Nephron progenitor cell (in vitro differentiated cells): ENCODE data around the gene CEP97.
A peak's percentile ranks its signal among the peaks of the same experiment; 100 is the strongest.

Experiments
- DNase-seq: peaks from one replicate; pipeline ENCODE4 v3.0.0; 2021
- H3K27ac Mint-ChIP-seq: 2 replicates; pipeline ENCODE4 v1.8.0; 2021; ENCODE audit warnings: mild to moderate bottlenecking, moderate library complexity, mixed read lengths
- H3K27me3 Mint-ChIP-seq: 2 replicates; pipeline ENCODE4 v1.8.0; 2021; ENCODE audit warnings: mild to moderate bottlenecking, low read depth, mixed read lengths; ENCODE audit not compliant: poor library complexity
- H3K36me3 Mint-ChIP-seq: 2 replicates; pipeline ENCODE4 v1.8.0; 2021; ENCODE audit warnings: low read depth, mixed read lengths
- H3K4me1 Mint-ChIP-seq: 2 replicates; pipeline ENCODE4 v1.8.0; 2021; ENCODE audit warnings: mixed read lengths
- H3K4me3 Mint-ChIP-seq: 2 replicates; pipeline ENCODE4 v1.8.0; 2021; ENCODE audit warnings: mild to moderate bottlenecking, moderate library complexity, mixed read lengths
- H3K9me3 Mint-ChIP-seq: 2 replicates; pipeline ENCODE4 v1.8.0; 2021; ENCODE audit warnings: mild to moderate bottlenecking, moderate library complexity, mixed read lengths
- TF ChIP-seq, protein P1 (sequence below): fragments of 200-600 bp; sonication (generic); IDR thresholded peaks from 2 replicates; pipeline ENCODE4 v1.5.0; 2021; ENCODE audit warnings: antibody characterized with exemption

CEP97 gene

GRCh38 chr3:101719604-101720185 lies 4.7 kb upstream of the CEP97 start:
- H3K4me1 Mint-ChIP-seq: peaks cover 11% of the 10 kb centered on the region
- H3K36me3 Mint-ChIP-seq: no peaks in the 10 kb centered on the region
- no peak overlapping the region for H3K27ac Mint-ChIP-seq
- DNase-seq: no peak
- no peaks in the 10 kb centered on the region for H3K27me3 Mint-ChIP-seq
- no peaks in the 10 kb centered on the region for H3K9me3 Mint-ChIP-seq
- H3K4me3 Mint-ChIP-seq: no peak overlapping the region
- TF ChIP-seq, protein P1, sequence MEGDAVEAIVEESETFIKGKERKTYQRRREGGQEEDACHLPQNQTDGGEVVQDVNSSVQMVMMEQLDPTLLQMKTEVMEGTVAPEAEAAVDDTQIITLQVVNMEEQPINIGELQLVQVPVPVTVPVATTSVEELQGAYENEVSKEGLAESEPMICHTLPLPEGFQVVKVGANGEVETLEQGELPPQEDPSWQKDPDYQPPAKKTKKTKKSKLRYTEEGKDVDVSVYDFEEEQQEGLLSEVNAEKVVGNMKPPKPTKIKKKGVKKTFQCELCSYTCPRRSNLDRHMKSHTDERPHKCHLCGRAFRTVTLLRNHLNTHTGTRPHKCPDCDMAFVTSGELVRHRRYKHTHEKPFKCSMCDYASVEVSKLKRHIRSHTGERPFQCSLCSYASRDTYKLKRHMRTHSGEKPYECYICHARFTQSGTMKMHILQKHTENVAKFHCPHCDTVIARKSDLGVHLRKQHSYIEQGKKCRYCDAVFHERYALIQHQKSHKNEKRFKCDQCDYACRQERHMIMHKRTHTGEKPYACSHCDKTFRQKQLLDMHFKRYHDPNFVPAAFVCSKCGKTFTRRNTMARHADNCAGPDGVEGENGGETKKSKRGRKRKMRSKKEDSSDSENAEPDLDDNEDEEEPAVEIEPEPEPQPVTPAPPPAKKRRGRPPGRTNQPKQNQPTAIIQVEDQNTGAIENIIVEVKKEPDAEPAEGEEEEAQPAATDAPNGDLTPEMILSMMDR: no peak

DNA sequence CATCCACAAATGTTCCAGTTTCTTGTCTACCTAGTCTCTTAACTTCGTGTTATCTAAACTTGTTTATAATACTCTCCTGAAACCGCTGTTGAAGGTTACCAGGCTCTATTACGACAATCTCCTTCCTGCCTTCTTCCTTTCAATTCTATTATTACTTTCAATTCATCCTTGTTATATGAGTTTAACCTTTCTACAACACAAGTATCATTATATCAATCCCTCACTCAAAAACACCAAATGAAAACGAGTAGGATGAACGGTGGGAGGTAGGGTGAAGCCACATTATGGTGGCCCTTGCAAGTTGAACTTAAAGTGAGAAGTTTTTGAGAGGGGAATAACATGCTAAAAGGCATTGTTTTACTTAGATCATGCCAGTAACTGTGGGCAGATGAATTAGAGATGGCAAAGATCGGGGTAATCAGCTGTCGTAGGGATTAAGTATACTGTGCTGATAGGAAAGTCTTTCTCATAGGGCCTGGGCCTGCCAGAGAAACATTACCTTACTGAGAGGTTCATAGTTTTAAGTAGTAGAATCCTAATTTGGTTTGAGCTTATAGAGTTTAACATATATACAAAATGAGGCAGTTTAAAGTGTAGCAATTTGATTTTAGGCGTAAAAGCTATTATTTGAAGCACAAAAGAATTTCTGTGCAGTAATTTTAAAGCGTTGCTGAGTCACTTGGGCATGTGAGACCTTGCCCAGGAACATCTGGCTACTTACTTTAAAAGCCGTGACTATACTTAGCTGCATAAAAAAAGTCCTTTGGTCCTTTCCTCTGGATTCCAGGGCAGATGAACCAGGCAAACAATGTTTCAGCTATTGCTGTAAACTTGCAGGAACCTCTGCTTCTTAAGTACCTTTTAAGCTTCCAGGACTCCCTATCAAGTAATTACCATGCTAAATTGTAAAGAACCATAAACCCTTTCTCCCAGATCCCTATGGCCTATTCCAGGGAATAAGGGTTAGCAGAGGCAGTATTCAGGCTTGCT lies 3.3 kb upstream of the CEP97 start:
- no peak for DNase-seq
- H3K27ac Mint-ChIP-seq: peak overlapping the region; percentile 33
- H3K4me3 Mint-ChIP-seq: no peak overlapping the region
- peaks cover 18% of the 10 kb centered on the region for H3K4me1 Mint-ChIP-seq
- H3K27me3 Mint-ChIP-seq: no peaks in the 10 kb centered on the region
- no peaks in the 10 kb centered on the region for H3K9me3 Mint-ChIP-seq
- no peaks in the 10 kb centered on the region for H3K36me3 Mint-ChIP-seq
- TF ChIP-seq, protein P1: no peak

GRCh38 chr3:101722394-101723173 lies 1.8 kb upstream of the CEP97 start:
- Mint-ChIP-seq H3K4me1 (peaks cover 28% of the 10 kb centered on the region), H3K9me3 (no peaks in the 10 kb centered on the region), H3K4me3 (no peak overlapping the region), H3K36me3 (peaks cover 10% of the 10 kb centered on the region), H3K27ac (peak overlapping the region; percentile 71), H3K27me3 (no peaks in the 10 kb centered on the region)
- DNase-seq: no peak
- TF ChIP-seq, protein P1: no peak

DNA sequence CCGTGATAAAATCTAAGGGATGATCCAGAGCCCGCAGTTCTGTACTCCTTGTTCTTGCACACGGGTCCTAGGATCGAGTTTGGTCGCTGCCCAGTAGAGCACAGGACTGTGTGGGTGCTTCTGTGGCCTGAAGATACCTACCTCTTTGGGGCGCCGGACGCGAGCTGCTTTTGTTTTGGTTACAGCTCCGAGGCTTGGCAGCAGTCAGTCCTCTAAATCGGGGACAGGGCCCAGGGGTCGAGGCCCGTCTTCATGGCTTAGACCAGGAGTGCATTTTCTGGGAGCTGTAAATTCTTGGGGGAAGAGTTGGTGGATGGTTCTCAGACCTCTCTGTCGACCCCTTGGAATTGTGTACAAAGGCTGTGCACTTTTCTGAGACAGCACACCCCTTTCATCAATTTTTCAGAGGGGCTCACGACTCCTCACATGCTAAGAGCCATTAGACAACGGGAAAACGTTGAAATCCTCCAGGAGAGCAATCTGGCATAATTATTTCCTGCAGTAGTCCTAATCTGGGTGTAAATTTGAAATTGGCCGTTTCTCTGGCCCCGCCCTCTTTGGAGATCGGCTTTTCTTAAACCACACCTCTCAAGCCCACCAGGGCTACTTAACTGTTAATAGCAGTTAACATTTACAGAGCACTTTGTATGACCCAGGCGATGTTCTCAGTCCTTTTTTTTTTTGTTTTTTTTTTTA lies 928 bp downstream of the CEP97 start:
- peak overlapping the region; percentile 99 for H3K4me3 Mint-ChIP-seq
- H3K9me3 Mint-ChIP-seq: no peaks in the 10 kb centered on the region
- H3K27me3 Mint-ChIP-seq: no peaks in the 10 kb centered on the region
- peak overlapping the region; percentile 93 for H3K27ac Mint-ChIP-seq
- H3K36me3 Mint-ChIP-seq: peaks cover 34% of the 10 kb centered on the region
- peak; percentile 37 for DNase-seq
- TF ChIP-seq, protein P1: no peak
- peaks cover 28% of the 10 kb centered on the region for H3K4me1 Mint-ChIP-seq

DNA sequence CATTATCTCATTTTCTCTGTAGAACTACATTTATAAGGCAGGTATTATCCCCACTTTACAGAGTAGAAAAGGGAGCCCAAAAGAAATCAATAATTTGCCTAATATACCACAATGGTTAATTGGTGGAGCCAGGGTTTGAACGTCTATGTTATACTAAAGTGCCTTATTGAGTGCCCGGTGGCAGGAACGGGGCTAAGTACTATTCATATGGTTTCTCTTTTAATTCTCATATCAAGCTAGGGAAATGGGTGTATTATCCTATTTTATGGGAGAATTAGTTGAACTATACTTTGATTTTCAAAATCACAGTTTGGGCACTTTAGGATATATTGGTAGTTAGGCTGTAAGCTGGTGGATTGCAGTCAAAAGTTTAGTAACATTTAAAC lies 1.5 kb downstream of the CEP97 start:
- H3K27ac Mint-ChIP-seq: no peak overlapping the region
- H3K4me1 Mint-ChIP-seq: peaks cover 26% of the 10 kb centered on the region

More for the DNA sequence above, 1.5 kb downstream of the CEP97 start:
- Mint-ChIP-seq H3K4me3 (peak overlapping the region; percentile 99), H3K27me3 (no peaks in the 10 kb centered on the region), H3K9me3 (no peaks in the 10 kb centered on the region), H3K36me3 (peaks cover 40% of the 10 kb centered on the region)
- no peak for DNase-seq
- TF ChIP-seq, protein P1: no peak
